PC-3 (cell line): ENCODE results near the gene ZNF576. TPM values are rescaled to one million over a fixed set of nuclear protein-coding genes. Genes with fewer than 3 reads are reported as not detected.

Experiments used
- ATAC-seq: fragments of 200-7000 bp; cut with Tn5 transposase; 2 replicates; pipeline ENCODE4 v1.9.1; 2020; ENCODE audit warnings: mild to moderate bottlenecking, moderate library complexity
- BruUV-seq: library from RNA; stranded (reverse); fragments of 400-500 nt; replicated peaks from 2 replicates; lab custom pipeline; 2021; lab: Mats Ljungman, UMichigan
- CTCF ChIA-PET: fragments of 300-600 bp; sonication (Branson Sonifier 250); formaldehyde crosslinking; loops from one replicate; lab custom pipeline; 2022; ENCODE audit warnings: antibody characterized with exemption; lab: Charles Lee
- POLR2A ChIA-PET: fragments of 300-600 bp; sonication (Branson Sonifier 250); formaldehyde crosslinking; loops from one replicate; lab custom pipeline; 2022; ENCODE audit warnings: antibody characterized with exemption; ENCODE audit not compliant: unreplicated experiment; lab: Charles Lee
- DNase-seq: peaks from one replicate; pipeline ENCODE4 v3.0.0-alpha.2; 2015
- H2AFZ ChIP-seq: fragments of 300-600 bp; sonication (generic); 2 replicates; pipeline ENCODE4 v1.6.0; 2016; ENCODE audit warnings: antibody characterized with exemption, low read length
- H3F3A ChIP-seq: fragments of 300-600 bp; sonication (generic); one replicate; pipeline ENCODE4 v1.6.0; 2017; ENCODE audit warnings: antibody characterized with exemption, low read length, control low read depth, mild to moderate bottlenecking; ENCODE audit not compliant: unreplicated experiment
- H3K27ac ChIP-seq: fragments of 300-600 bp; sonication (generic); 2 replicates; pipeline ENCODE4 v1.5.1; 2016; ENCODE audit warnings: mild to moderate bottlenecking, low read length
- H3K27me3 ChIP-seq: fragments of 300-600 bp; sonication (generic); 2 replicates; pipeline ENCODE4 v1.6.1; 2016; ENCODE audit warnings: low read length, mixed read lengths
- H3K36me3 ChIP-seq: fragments of 300-600 bp; sonication (generic); 2 replicates; pipeline ENCODE4 v1.6.1; 2016; ENCODE audit warnings: low read depth, mixed run types, low read length, mixed read lengths
- H3K4me1 ChIP-seq: fragments of 300-600 bp; sonication (generic); 2 replicates; pipeline ENCODE4 v1.5.1; 2016; ENCODE audit warnings: low read length; ENCODE audit not compliant: insufficient read depth
- H3K4me2 ChIP-seq: fragments of 300-600 bp; sonication (generic); 2 replicates; pipeline ENCODE4 v1.6.0; 2016; ENCODE audit warnings: low read length
- H3K4me3 ChIP-seq: fragments of 300-600 bp; sonication (generic); 2 replicates; pipeline ENCODE4 v1.5.1; 2016; ENCODE audit warnings: mild to moderate bottlenecking, low read length, mixed read lengths
- H3K79me2 ChIP-seq: fragments of 300-600 bp; sonication (generic); 2 replicates; pipeline ENCODE4 v1.6.1; 2017; ENCODE audit warnings: low read length, mixed read lengths
- H3K9ac ChIP-seq: fragments of 300-600 bp; sonication (generic); 2 replicates; pipeline ENCODE4 v1.6.0; 2016; ENCODE audit warnings: mild to moderate bottlenecking, low read length
- H3K9me2 ChIP-seq: fragments of 300-600 bp; sonication (generic); replicated peaks from 2 replicates; pipeline ENCODE4 v1.6.1; 2016; ENCODE audit warnings: mixed run types, low read length, mixed read lengths
- H3K9me3 ChIP-seq: fragments of 300-600 bp; sonication (generic); 2 replicates; pipeline ENCODE4 v1.6.1; 2016; ENCODE audit warnings: low read length, mixed read lengths
- H4K20me1 ChIP-seq: fragments of 300-600 bp; sonication (generic); 2 replicates; pipeline ENCODE4 v1.6.1; 2016; ENCODE audit warnings: low read length, mixed read lengths
- CTCF ChIP-seq: fragments of 300-600 bp; sonication (generic); conservative IDR thresholded peaks from 2 replicates; pipeline ENCODE4 v1.5.1; 2017; ENCODE audit warnings: antibody characterized with exemption, low read depth, mild to moderate bottlenecking, low read length
- EZH2 ChIP-seq: fragments of 300-600 bp; sonication (generic); IDR thresholded peaks from one replicate; pipeline ENCODE4 v1.6.1; 2017; ENCODE audit warnings: antibody characterized with exemption, mild to moderate bottlenecking, low read length; ENCODE audit not compliant: unreplicated experiment
- EZH2phosphoT487 ChIP-seq: fragments of 300-600 bp; sonication (generic); IDR thresholded peaks from 2 replicates; pipeline ENCODE4 v1.6.1; 2018; ENCODE audit warnings: mild to moderate bottlenecking, antibody characterized with exemption, low read length, borderline replicate concordance
- intact Hi-C: fragments of 100-400 bp; cut with micrococcal nuclease; formaldehyde crosslinking; loops from 2 replicates; pipeline ENCODE4 v1.9.0; 2023
- total RNA-seq: library from RNA; depleted of rRNA; stranded (reverse); fragments of >200 nt; gene quantifications from 2 replicates; pipeline ENCODE4 v1.2.3, GENCODE V29; 2014

The ZNF576 gene
- total RNA-seq, 1 experiment from 2014 or later, result 14.7 TPM

DNA sequence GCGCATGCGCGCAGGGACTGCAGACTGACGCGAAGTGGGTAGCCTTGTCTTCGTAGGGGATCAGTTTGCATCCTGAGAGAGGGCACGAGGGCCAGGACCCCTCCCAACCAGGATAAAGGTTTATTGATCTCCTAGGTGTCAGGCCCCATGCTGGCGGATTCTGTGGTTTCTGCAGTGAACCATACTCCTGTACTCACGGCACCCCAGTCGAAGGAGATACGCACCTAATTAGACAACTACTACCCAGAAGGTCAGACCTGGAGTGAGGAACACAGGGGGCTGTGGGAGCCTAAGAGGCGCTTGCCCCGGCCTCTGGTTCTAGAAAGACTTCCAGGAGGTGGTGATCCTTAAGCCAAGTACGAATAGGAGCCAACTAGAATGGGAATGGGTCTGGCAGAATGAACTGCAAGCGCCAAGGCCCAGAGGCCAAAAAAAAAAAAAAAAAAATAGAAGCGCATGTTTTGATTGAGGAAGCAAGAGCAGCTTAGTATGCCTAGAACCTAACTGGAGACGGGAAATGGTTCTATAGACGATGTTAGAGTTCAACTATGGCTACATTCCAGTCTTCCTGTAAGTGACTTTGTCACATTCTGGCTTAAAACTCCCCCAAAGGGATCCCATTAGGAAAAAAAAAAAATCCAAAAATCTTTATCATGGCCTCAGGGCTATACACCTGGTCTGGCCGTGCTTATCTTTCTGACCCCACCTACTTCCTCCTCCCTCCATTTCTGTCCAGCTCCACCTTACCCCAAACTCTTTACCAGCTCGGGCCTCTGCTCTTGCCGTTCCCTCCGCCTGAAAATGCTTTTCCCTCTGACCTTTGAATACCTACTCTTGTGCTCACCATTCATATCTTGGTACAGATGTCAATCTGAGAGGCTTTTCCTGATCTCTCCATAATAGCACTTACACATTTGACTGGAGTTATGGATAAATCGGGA, 23.9 kb downstream of the ZNF576 start:
- Histone ChIP-seq H3K9ac (peak overlapping the region; percentile 80), H3K27ac (no peak overlapping the region; the same call in 1 of the 2 replicates), H3K27me3 (no peaks in the 10 kb centered on the region), H3K36me3 (no peaks in the 10 kb centered on the region), H4K20me1 (no peaks in the 10 kb centered on the region), H3K4me1 (peaks cover 13% of the 10 kb centered on the region), H3K9me3 (no peaks in the 10 kb centered on the region), H3K4me2 (peak overlapping the region; percentile 93), H3K4me3 (peak overlapping the region; percentile 78), H2AFZ (peak overlapping the region; percentile 95), H3F3A (no peaks in the 10 kb centered on the region), H3K9me2 (no peaks in the 10 kb centered on the region), H3K79me2 (peaks cover 18% of the 10 kb centered on the region)
- DNase-seq (no peak), ATAC-seq (no peak)
- TSS peak; percentile 90 for BruUV-seq
- TF ChIP-seq CTCF, result no peak
- intact Hi-C loops, result no loop called here
- ChIA-PET CTCF (no interaction called here), POLR2A (no interaction called here)

DNA sequence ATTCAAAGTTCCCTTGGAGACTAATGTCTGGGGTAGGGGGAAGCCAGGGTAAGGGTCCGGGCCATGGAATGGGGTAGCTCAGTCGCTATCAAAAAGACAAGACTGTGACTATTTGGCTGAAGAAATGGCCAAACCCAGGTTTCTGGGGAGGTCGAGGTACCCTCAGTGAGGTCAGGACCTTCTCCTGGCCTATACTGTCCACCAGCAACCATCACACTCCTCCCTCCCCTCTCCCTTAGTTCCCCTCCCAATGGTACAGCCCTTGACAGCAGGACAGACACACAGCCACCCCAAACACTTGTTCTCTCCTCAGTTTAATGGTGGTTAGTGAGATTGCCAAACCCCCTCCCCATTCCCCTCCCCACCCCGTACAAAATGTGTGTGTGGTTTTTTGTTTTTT, 25.7 kb downstream of the ZNF576 start:
- intact Hi-C loops, result no loop called here
- no peak for ATAC-seq
- no peak overlapping the region for H3K9ac ChIP-seq
- H3K4me3 ChIP-seq, result no peak overlapping the region
- ChIA-PET POLR2A (no interaction called here), CTCF (no interaction called here)
- BruUV-seq, result no TSS peak
- H3K27me3 ChIP-seq, result no peaks in the 10 kb centered on the region
- H3K4me1 ChIP-seq, result peaks cover 13% of the 10 kb centered on the region
- no peak overlapping the region for H3K4me2 ChIP-seq
- TF ChIP-seq EZH2 (no peak), EZH2phosphoT487 (no peak), CTCF (no peak)
- no peaks in the 10 kb centered on the region for H3K36me3 ChIP-seq
- H3K9me2 ChIP-seq, result no peaks in the 10 kb centered on the region
- H4K20me1 ChIP-seq, result no peaks in the 10 kb centered on the region
- H3K9me3 ChIP-seq, result no peaks in the 10 kb centered on the region
- no peaks in the 10 kb centered on the region for H3F3A ChIP-seq
- no peak overlapping the region for H2AFZ ChIP-seq
- DNase-seq, result no peak
- peaks cover 15% of the 10 kb centered on the region for H3K79me2 ChIP-seq
- H3K27ac ChIP-seq, result no peak overlapping the region

- no peaks in the 10 kb centered on the region for H3K9me3 ChIP-seq
- H3K4me2 ChIP-seq, result no peak overlapping the region
- ChIA-PET CTCF (no interaction called here), POLR2A (no interaction called here)
- no peaks in the 10 kb centered on the region for H4K20me1 ChIP-seq
- peaks cover 10% of the 10 kb centered on the region for H3K79me2 ChIP-seq
- no peak overlapping the region for H2AFZ ChIP-seq
- DNase-seq (no peak), ATAC-seq (no peak)
- TF ChIP-seq CTCF (no peak), EZH2phosphoT487 (no peak), EZH2 (no peak)
- no peaks in the 10 kb centered on the region for H3K36me3 ChIP-seq
- no peaks in the 10 kb centered on the region for H3F3A ChIP-seq
- H3K9ac ChIP-seq, result no peak overlapping the region
- no peak overlapping the region for H3K27ac ChIP-seq
- peaks cover 13% of the 10 kb centered on the region for H3K4me1 ChIP-seq
- H3K4me3 ChIP-seq, result no peak overlapping the region
- H3K27me3 ChIP-seq, result no peaks in the 10 kb centered on the region
- BruUV-seq, result no TSS peak
- intact Hi-C loops, result no loop called here
- H3K9me2 ChIP-seq, result no peaks in the 10 kb centered on the region
Observed at GRCh38 chr19:43622956-43623355, 26.6 kb downstream of the ZNF576 start.
